Stimulated activated CD8-positive, alpha-beta memory T cell treated with anti-CD3 and anti-CD28 coated beads, Interleukin-12 subunit alpha, Interleukin-12 subunit beta, amount 100 ng/mL, for 1 hour (primary cell): ENCODE measurements around the gene CHM.

Source experiments
- DNase-seq: peaks from one replicate; pipeline ENCODE4 v3.0.0-alpha.2; 2020; ENCODE audit warnings: low read depth

Gene CHM

GRCh38 chrX:85905851-85906250 is 141.5 kb downstream of the CHM start:
- DNase-seq = no peak

GRCh38 chrX:85903692-85904471 is 143.5 kb downstream of the CHM start:
- no peak for DNase-seq

GRCh38 chrX:85897362-85898126 is 149.8 kb downstream of the CHM start:
- no peak for DNase-seq

- no peak for DNase-seq
These were observed 164.8 kb downstream of the CHM start for GRCh38 chrX:85882601-85883000.

- DNase-seq = no peak
These were observed 176.8 kb downstream of the CHM start for GRCh38 chrX:85870585-85870984.

GRCh38 chrX:85865324-85865723 is 182.0 kb downstream of the CHM start:
- no peak for DNase-seq

GRCh38 chrX:85859426-85859825 is 187.9 kb downstream of the CHM start:
- no peak for DNase-seq

GRCh38 chrX:85851418-85851817 is 195.9 kb downstream of the CHM start:
- DNase-seq = no peak

GRCh38 chrX:85836868-85837267 is 210.5 kb downstream of the CHM start:
- DNase-seq = no peak

GRCh38 chrX:85828771-85829170 is 218.6 kb downstream of the CHM start:
- no peak for DNase-seq

- no peak for DNase-seq
These were observed 232.1 kb downstream of the CHM start for GRCh38 chrX:85815203-85815751.
